Fibroblast of lung (primary cell): ENCODE measurements around the gene SLC25A44.

Source experiments
- EZH2 ChIP-seq: IDR thresholded peaks from 2 replicates; pipeline ENCODE4 v1.5.1; 2012; ENCODE audit warnings: low read length, control low read depth, mild to moderate bottlenecking; ENCODE audit errors: missing control alignments
- TF ChIP-seq, protein P1 (sequence below), 2 donors: IDR thresholded peaks in 1 of 2; conservative IDR thresholded peaks in 1 of 2; 1 replicate in 1 of 2; 2 replicates in 1 of 2; pipeline ENCODE4 v1.5.1; 2011 to 2012; ENCODE audit warnings: low read length in 2 of 2, control low read depth in 1 of 2, inconsistent platforms in 1 of 2, low read depth in 1 of 2, mild to moderate bottlenecking in 1 of 2

DNA sequence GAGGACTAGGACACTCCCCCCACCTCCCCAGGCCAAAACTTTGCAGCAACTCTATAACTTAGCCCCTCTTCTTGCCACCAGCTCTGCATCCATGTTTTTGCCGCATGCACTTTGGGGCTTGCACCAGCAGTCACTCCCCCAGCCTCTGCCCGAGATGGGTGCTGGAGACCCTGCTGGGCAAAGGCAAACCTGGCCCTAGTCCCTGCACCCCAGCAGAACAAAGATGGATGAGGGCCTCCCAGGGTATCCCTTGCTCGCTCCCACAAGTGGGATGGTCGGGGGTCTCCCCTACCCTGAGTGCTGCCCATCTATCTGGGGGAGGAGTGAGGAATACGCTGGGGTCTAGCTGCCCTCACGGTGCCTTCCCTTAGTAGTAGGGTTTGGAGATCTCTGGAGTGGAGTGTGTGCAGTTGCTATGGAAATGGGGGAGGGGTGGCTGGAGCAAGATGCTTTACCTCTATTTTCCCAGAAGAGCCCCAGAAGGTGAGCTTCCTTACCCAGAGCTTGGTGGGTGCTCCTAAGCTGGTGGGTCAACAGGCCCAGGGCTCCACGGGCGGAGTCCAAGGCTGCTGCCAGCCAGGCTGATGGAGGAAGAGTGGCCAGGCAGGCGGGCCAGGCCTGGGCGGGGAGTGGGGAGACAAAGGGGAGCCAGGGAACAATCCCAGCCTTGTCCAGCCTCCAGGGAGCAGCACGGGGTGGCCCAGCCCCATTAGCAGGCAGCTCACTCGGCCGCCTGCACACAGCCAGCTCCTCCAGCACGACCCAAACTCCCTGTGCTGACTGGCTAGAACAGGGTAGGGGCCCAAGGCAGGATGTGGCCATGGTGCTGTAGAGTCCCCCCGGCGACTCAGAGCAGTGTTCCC is 53.8 kb downstream of the SLC25A44 start, which contains the start of gene PAQR6:
- TF ChIP-seq, protein P1, sequence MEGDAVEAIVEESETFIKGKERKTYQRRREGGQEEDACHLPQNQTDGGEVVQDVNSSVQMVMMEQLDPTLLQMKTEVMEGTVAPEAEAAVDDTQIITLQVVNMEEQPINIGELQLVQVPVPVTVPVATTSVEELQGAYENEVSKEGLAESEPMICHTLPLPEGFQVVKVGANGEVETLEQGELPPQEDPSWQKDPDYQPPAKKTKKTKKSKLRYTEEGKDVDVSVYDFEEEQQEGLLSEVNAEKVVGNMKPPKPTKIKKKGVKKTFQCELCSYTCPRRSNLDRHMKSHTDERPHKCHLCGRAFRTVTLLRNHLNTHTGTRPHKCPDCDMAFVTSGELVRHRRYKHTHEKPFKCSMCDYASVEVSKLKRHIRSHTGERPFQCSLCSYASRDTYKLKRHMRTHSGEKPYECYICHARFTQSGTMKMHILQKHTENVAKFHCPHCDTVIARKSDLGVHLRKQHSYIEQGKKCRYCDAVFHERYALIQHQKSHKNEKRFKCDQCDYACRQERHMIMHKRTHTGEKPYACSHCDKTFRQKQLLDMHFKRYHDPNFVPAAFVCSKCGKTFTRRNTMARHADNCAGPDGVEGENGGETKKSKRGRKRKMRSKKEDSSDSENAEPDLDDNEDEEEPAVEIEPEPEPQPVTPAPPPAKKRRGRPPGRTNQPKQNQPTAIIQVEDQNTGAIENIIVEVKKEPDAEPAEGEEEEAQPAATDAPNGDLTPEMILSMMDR (conservative IDR thresholded peaks at IDR 0.05 in 1 of 2, IDR thresholded peaks at IDR 0.05 in 1 of 2; ENCODE audit: low read depth in 1 of 2, low read length in 2 of 2) = no peak
- TF ChIP-seq EZH2 = no peak
